Left forelimb (tissue), 1 donor: Measurements from ENCODE around the gene NOTCH1.

Experiments
- DNase-seq: peaks from one replicate; pipeline ENCODE4 v3.0.0-alpha.2; 2018; ENCODE audit warnings: low spot score

NOTCH1 gene

DNA sequence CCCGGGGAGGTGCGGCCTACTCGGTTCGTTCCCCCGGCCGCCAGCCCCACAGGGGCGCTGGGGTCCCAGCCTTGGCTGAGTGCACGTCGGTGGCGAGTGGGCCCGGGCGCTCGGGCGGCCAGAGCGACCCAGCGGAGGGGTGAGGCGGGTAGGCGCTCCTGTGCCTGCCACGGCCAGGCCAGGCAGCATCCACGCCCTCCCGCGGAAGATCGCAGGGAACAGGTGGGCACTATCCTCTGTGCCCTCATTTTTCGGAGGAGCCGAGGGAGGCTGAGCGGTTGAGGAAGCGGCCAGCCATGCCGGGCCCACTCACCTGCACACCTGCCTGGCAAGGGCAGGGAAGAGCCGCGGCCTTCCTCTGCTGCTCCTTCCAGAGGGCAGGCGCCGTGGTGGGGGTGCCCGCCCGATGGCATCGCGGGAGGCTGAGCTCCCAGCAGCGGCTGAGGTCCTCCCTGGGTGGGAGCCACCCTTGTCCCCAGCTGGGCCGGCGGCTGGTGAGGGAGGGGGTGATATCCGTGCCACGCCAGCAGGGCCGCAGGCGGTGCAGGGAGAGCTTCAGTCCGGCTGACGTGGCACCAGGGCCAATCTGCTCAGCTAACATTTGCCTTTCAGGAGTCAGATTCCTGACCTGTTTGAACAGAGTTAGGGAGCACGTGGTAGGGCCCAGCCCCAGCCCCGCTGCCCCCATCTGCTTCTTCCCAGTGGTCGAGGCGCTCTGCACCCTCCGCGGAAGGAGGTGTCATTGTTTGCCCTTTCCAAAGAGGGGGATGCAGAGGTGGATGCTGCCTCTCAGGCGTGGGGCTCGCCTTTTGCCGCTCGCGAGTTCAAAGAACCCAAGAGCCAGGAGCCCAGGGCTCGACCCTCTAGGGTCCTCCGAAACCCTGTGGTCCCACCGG, 61.4 kb downstream of the NOTCH1 start:
- DNase-seq, result no peak

DNA sequence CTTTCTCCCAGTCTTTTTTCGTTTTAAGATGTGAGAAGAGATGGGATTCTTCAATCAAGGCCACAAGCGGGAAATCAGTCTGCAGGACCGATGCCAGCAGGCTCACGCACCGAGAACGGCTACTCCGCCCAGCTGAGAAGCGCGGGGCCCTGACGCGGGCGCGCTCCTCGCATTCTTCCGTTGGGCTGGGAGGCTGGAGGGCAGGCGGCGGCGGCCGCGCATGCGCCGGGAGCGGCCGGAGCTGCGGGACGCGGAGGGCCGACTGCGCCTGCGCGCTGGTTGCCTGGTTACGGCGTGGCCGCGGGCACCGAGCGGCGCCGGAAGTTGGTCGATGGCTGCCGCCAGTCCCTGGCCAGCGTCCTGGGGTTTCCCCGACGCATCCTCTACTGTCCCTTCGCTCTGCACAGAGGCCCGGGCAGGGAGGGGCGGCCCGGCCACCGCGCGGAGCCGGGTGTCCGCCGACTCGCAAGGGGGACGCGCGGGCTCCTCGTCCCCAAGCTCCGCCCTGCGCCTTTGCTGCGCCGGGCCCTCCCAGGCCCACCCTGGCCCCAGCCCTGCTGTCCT, 62.2 kb downstream of the NOTCH1 start:
- peak; percentile 98 for DNase-seq

GRCh38 chr9:136482793-136483588, 62.9 kb downstream of the NOTCH1 start, which contains the start of gene SEC16A:
Gene SEC16A (minus strand): TSS chr9:136483040. CDS start chr9:136477615, 5,425 bp downstream.
- peak; percentile 100 for DNase-seq

- no peak for DNase-seq
Measured at GRCh38 chr9:136482046-136482792, 63.6 kb downstream of the NOTCH1 start.

GRCh38 chr9:136481558-136481957, 64.3 kb downstream of the NOTCH1 start:
- DNase-seq, result no peak

DNA sequence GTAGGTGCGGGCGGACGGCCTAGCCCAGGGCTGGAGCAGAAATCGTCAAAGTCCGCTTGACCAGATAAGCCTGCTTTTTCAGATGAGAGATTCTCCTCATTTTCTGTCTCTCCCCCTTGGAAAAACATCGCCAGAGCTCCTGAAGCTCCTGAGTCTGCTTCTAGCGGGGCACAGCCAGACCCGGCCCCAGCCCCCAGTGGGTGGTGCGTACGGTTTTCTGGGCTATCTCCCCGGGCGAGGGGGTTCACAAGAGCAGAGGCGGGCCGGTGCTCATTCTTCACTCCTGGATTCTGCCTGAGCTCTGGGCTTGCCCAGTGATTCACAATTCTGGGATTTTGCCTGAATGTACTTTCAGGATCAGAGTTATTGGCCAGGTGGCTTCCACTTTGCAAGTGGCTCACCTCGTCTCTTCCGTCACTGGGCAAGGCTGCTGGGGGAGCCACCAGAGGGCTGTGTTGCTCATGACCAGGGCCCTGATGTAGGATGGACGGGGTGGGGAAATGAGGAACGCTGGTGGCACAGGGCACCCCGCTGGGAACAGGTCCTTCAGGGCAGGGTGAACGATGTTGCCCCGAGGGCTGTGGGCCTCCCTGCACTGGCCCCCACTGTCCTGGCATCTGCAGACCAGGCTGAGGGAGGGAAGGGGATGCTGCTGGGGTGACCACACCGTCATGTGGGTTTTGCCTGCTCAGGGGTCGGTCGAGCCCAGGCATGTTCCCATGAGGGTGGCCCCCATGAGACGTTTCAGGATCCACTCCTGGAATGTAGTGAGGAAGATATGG, 69.3 kb downstream of the NOTCH1 start:
- no peak for DNase-seq

DNA sequence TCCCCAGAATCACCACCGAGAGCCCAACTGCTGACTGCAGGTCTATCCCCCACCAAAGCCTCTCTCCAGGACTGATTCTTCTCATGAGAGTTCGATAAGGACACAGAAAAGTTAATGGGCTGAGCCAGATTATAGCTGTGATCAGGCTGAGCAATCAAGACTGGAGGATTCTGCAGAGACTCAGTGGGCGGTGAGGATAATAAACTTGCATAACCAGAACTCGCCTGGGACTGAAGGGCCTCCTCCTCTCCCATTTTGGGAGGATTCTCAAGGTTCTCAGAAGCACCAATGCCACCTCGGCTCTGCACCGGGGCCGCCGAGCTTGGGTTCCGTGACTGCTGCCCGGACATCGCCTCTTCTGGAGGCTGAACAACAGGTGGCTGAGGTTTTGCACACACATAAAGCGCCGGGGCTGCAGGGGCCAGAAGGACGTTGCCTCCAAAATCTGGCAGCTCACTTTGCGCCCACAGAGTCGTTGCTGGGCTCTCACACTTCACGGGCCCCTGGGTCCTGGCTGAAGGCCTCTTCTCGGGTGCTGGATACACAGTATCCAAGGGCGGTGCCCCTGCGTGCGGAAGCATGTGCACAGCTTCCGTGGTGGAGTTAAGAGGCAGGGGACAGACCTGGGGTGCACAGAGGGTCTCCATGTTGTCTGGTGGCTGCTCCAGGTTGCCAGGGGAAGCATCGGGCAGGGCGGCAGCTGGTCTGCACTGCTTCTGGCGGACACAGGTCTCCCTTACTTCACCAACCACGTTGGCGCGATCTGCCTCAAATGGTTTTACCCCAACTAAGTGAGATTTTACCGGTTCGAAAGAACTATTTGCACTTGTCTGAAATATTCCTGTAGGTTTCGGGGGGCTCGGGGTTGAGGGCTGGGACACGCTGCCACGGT, 70.6 kb downstream of the NOTCH1 start:
- DNase-seq, result no peak

DNA sequence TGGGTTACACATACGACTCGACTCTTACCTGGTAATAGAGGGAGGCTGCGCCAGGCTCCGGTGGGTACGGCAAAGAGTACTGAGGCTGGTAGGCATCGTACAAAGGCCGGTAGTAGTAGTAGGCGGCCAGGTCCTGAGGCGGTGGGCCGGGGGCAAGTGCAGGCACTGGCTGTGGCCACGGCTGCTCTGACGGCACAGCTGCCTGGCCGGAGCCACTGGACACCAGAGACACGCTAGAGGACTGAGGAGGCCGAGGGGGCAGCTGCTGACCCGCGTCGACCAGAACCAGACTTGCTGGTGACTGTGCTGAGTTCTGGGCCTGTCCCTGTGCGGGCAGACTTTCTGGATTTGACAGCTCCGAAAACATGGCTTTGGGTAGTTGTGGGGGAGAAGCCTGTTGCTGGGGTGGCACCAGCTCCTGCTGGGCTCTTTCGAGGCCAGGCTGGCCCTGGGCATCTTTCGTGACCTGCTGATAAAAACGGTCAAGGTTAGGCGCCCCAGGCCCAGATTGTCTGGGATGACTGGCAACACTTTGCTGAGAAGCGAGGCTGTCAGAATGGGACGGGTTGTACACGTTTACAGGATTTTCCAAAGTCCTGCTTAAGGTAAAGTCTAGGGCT, 71.7 kb downstream of the NOTCH1 start:
- DNase-seq, result no peak

DNA sequence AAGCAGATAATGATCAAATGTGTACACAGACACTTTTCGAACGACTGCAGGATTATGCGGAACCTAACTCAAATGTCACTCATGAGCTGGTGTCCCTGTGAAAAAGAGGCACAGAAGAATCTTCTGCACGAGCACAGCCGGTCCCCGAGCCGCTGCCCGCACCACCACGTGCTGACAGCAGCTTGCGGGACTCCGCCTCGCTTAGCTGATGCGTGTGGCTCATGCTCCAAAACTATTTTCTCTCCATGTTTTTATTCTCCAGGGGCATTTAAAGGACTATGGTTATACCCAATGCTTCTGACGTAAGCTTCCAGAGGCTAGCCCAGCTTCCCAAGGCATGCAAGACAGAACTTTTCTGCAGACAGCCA, 72.5 kb downstream of the NOTCH1 start:
- no peak for DNase-seq

GRCh38 chr9:136472640-136473353, 73.1 kb downstream of the NOTCH1 start:
- DNase-seq, result no peak

DNA sequence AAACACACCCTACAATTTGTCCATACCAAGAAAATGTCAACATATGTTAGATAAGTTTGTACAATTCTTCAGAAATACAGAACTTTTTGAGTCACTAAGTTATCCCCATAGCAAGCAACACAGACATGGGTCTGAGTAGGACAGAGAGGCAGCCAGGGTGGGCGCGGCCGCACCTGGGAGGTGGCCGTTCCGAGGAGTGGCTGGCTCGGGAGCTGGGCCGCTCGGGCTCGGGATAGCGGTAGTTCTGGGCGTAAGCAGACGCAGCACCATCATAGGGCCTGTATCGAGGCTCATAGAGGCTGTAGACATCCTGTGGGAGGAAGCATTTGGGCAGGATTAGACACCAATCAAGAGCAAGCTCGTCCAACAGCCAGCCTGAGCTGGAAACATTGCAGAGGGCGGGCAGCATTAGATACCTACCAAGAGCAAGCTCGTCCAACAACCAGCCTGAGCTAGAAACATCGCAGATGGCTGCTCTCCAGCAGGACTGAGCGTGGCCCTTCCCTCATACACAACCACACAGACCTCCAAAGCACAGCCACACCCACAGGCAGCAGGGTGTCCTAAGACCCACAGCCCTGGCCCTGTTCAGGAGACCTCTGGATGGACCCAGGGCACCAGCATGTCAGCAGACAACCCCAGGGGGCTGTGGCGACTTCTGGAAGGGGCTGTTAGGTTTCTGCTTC, 73.9 kb downstream of the NOTCH1 start:
- DNase-seq, result no peak

DNA sequence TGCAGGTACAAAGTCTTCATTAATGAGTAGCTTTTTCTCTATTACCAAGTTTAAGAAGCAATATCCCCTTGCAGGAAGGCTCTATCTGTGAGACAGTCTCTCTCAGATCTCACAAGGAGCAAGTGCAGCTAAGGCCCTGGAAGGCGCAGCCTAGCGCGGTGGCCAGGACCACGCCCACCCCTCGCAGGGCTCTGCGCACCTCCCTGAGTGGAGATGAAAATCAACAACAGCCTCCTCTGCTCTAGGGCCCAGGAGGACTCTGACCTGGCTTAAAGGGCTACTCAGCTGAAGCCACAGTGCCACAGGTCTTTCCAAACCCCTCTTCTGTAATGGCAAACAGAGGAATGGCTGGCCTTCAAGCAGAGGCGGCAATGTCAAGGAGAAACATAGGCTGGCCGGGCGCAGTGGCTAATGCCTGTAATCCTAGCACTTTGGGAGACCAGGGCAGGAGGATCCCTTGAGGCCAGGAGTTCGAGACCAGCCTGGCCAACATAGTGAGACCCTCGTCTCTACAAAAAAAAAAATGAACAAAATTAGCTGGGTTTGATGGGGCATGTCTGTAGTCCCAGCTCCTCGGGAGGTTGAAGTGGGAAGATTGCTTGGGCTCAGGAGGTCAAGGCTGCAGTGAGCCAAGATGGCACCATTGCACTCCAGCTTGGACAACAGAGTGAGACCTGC, 74.9 kb downstream of the NOTCH1 start:
- no peak for DNase-seq

DNA sequence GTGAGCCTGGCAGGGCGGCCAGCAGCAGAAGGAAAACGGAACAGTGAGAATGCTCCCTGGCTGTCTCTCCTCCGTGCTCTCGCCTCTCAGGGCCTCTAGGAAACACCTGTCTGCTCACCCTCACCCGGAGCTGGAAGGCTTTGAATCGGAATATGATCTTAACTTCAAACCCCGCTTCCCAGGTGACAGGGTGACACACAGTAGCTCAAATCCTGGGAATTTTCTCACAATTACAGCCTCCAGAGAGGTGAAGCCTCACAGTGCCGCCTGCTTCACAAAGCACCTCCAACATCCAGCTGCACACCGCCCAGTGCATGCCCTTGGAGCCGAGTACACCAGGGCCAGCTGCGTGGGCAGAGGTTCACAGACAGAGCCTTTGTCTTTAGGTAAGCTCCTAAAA, 75.5 kb downstream of the NOTCH1 start:
- DNase-seq, result no peak

- no peak for DNase-seq
Measured at GRCh38 chr9:136467766-136468165, 78.1 kb downstream of the NOTCH1 start.

GRCh38 chr9:136466155-136466541, 79.7 kb downstream of the NOTCH1 start:
- DNase-seq, result no peak

DNA sequence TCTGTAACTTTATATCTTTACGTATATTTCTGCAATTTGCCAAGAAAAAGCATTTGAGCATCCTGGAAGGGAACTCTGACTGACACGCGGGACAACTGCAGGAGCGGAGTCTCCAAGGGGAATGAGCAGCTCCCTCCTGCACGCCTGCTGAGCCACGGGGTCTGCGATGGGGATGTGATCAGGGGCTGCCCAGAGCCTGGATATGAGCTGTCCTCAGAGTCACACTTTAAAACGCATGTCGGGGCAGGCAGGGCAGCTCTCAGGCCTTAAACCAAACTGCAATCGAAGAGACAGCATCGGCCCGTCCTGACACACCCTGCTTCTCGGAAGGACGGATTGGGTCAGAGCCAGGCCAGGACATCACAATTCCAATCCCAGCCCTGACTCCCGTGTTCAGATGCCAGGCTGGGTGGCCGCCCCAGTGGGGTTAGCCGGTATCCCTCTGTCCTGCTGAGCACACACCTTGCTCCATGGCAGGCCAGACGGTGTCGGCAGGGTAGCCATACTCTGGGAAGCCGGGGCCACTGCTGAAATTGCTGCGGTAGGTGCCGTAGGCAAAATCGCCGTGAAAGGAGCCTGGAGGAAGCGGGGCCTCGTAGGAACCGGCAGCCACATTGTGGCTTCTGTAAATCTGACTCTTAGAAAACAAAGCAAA, 80.2 kb downstream of the NOTCH1 start:
- DNase-seq, result no peak

GRCh38 chr9:136464241-136464640, 81.6 kb downstream of the NOTCH1 start:
- DNase-seq, result no peak
